Measurements from ENCODE around the gene DNAI1. TPM values are rescaled to one million over a fixed set of nuclear protein-coding genes. Genes with fewer than 3 reads are reported as not detected.

Gene DNAI1
- total and polyA plus RNA-seq, 2 of the 4 experiments (the other 2 are of a cell fraction), result not detected

- Histone ChIP-seq H3K9me1 (ENCODE audit: insufficient read depth, low read length) (no peaks in the 10 kb centered on the region), H2AK5ac (ENCODE audit: low read depth, low read length) (no peak overlapping the region), H4K8ac (ENCODE audit: low read depth in 2 of 2, low read length in 2 of 2) (no peak overlapping the region), H3K9ac (ENCODE audit: low read depth, low read length) (no peak overlapping the region), H3K4me3 (ENCODE audit: insufficient read depth, low read depth, low read length) (no peak overlapping the region), H3K27me3 (ENCODE audit: control insufficient read depth, insufficient read depth, low read length) (peaks cover 82% of the 10 kb centered on the region), H4K20me1 (ENCODE audit: insufficient read depth, low read length) (no peaks in the 10 kb centered on the region), H2BK5ac (ENCODE audit: low read depth, low read length, poor library complexity, severe bottlenecking) (no peak overlapping the region), H3K4ac (ENCODE audit: low read depth, low read length) (no peak overlapping the region), H3K27ac (ENCODE audit: insufficient read depth, low read length) (no peak overlapping the region), H3K9me3 (ENCODE audit: control insufficient read depth, insufficient read depth, low read length) (peaks cover 2% of the 10 kb centered on the region; the same call in 1 of the 2 replicates), H4K5ac (ENCODE audit: low read depth, low read length) (no peak overlapping the region), H3K4me2 (ENCODE audit: low read depth, low read length) (no peak overlapping the region), H3K4me1 (ENCODE audit: control insufficient read depth, insufficient read depth, low read length) (no peaks in the 10 kb centered on the region), H3K79me1 (ENCODE audit: low read depth in 1 of 2, low read length in 2 of 2) (no peaks in the 10 kb centered on the region), H2AK9ac (replicated peaks; ENCODE audit: low read depth, low read length, poor library complexity) (no peak overlapping the region), H4K91ac (ENCODE audit: insufficient read depth, low read depth, low read length) (no peak overlapping the region), H3K18ac (ENCODE audit: low read depth, low read length) (no peak overlapping the region), H2BK20ac (ENCODE audit: low read depth, low read length) (no peak overlapping the region), H2AFZ (replicated peaks; ENCODE audit: low read length, poor library complexity) (no peak overlapping the region), H3K56ac (ENCODE audit: extremely low read depth, insufficient read depth, low read length) (no peak overlapping the region), H3K14ac (replicated peaks; ENCODE audit: low read depth, low read length) (no peak overlapping the region), H2BK120ac (ENCODE audit: low read depth, low read length) (no peak overlapping the region), H2BK15ac (ENCODE audit: low read depth, low read length) (no peak overlapping the region), H3K23ac (ENCODE audit: low read depth, low read length) (no peak overlapping the region), H3K36me3 (ENCODE audit: control insufficient read depth, insufficient read depth, low read length) (no peaks in the 10 kb centered on the region)
- BruUV-seq (replicated peaks), result no TSS peak
- WGBS, 2 experiments (ENCODE audit: extremely low coverage in 2 of 2, insufficient read length in 1 of 2), result 10% methylated on average over 2 of the region's 6 CpGs; no CpG with 5 or more reads in 1 of the 2 experiments
- no peak for TF ChIP-seq CHD1 (IDR thresholded peaks at IDR 0.05; ENCODE audit: low read depth, low read length)
- no peak for TF ChIP-seq FOS (IDR thresholded peaks at IDR 0.05; ENCODE audit: low read depth, low read length)
- POLR2A ChIA-PET (ENCODE audit: unreplicated experiment), result no interaction called here
- in situ Hi-C loops (cut with MboI; ENCODE audit: low sequenced_read_pairs) (no loop called here), intact Hi-C loops (cut with micrococcal nuclease) (no loop called here), dilution Hi-C loops (cut with HindIII; ENCODE audit: low sequenced_read_pairs, unreplicated experiment) (no loop called here)
- no peak for ATAC-seq (ENCODE audit: low read depth)
- CTCF ChIA-PET, result interaction anchor here (0.9 kb wide), 1 partner anchor 24 kb away, joined by 3 read pairs; no protein-coding TSS in a partner anchor
- DNase-seq, result no peak
These were observed 108.4 kb downstream of the DNAI1 start for GRCh38 chr9:34566972-34567371.

Data from IMR-90 (cell line).